NCI-H2227 (cell line): Measurements from ENCODE around the gene A2ML1.
A peak's percentile ranks its signal among the peaks of the same experiment; 100 is the strongest.
"Not testable (repeated sequence)": the region's sequence is repeated elsewhere in the genome, so short reads cannot be mapped to it uniquely, and the experiment has no call there.

Source experiments
- DNase-seq: peaks from one replicate; lab custom pipeline; 2025; ENCODE audit not compliant: unreplicated experiment; lab: John Stamatoyannopoulos, UW

A2ML1 gene

GRCh38 chr12:8822298-8822697 is at the start of gene A2ML1:
TSS of gene A2ML1 (plus strand) at chr12:8822621. CDS start at chr12:8822652, 31 bp downstream.
- no peak for DNase-seq

GRCh38 chr12:8773461-8773860 is 49.0 kb upstream of the A2ML1 start:
- DNase-seq: no peak

- no peak for DNase-seq
Measured at GRCh38 chr12:8779281-8779680, 43.1 kb upstream of the A2ML1 start.

GRCh38 chr12:8779862-8780261 is 42.6 kb upstream of the A2ML1 start:
- DNase-seq: no peak

GRCh38 chr12:8780389-8780788 is 42.0 kb upstream of the A2ML1 start:
- DNase-seq: peak; percentile 19

- DNase-seq: no peak
Measured at GRCh38 chr12:8781381-8782127, 40.9 kb upstream of the A2ML1 start.

GRCh38 chr12:8784290-8784888 is 38.0 kb upstream of the A2ML1 start:
- no peak for DNase-seq

- DNase-seq: no peak
Measured at GRCh38 chr12:8785499-8785898, 36.9 kb upstream of the A2ML1 start.

GRCh38 chr12:8787206-8787605 is 35.2 kb upstream of the A2ML1 start:
- not testable (repeated sequence) for DNase-seq

- DNase-seq: not testable (repeated sequence)
Measured at GRCh38 chr12:8788706-8789105, 33.7 kb upstream of the A2ML1 start.

- DNase-seq: not testable (repeated sequence)
Measured at GRCh38 chr12:8789341-8790013, 32.9 kb upstream of the A2ML1 start.

GRCh38 chr12:8793226-8793625 is 29.2 kb upstream of the A2ML1 start:
- DNase-seq: not testable (repeated sequence)

- not testable (repeated sequence) for DNase-seq
Measured at GRCh38 chr12:8794611-8795010, 27.8 kb upstream of the A2ML1 start.

- DNase-seq: no peak
Measured at GRCh38 chr12:8796831-8797626, 25.4 kb upstream of the A2ML1 start.

- not testable (repeated sequence) for DNase-seq
Measured at GRCh38 chr12:8801213-8801612, 21.2 kb upstream of the A2ML1 start.

GRCh38 chr12:8804833-8805232 is 17.6 kb upstream of the A2ML1 start:
- DNase-seq: not testable (repeated sequence)

GRCh38 chr12:8805487-8805886 is 16.9 kb upstream of the A2ML1 start:
- DNase-seq: not testable (repeated sequence)

- DNase-seq: not testable (repeated sequence)
Measured at GRCh38 chr12:8807084-8807483, 15.3 kb upstream of the A2ML1 start.

GRCh38 chr12:8810112-8810511 is 12.3 kb upstream of the A2ML1 start:
- DNase-seq: not testable (repeated sequence)

GRCh38 chr12:8813572-8814357 is 8.7 kb upstream of the A2ML1 start:
- no peak for DNase-seq
